ENCODE results near the gene TBPL1. TPM values are rescaled to one million over a fixed set of nuclear protein-coding genes. Genes with fewer than 3 reads are reported as not detected.

TBPL1 gene
- total RNA-seq, 1 donor from 2014 or later, result 17.4 TPM

GRCh38 chr6:134005800-134006199 lies 52.8 kb downstream of the TBPL1 start:
- DNase-seq (ENCODE audit: low read depth), result peak; percentile 52

- DNase-seq (ENCODE audit: low read depth), result no peak
Observed at GRCh38 chr6:134007077-134007476, 54.1 kb downstream of the TBPL1 start.

- DNase-seq (ENCODE audit: low read depth), result no peak
Observed at GRCh38 chr6:134009876-134010275, 56.9 kb downstream of the TBPL1 start.

- DNase-seq (ENCODE audit: low read depth), result no peak
Observed at GRCh38 chr6:134010400-134010799, 57.4 kb downstream of the TBPL1 start.

GRCh38 chr6:134010974-134011373 lies 58.0 kb downstream of the TBPL1 start:
- no peak for DNase-seq (ENCODE audit: low read depth)

- no peak for DNase-seq (ENCODE audit: low read depth)
Observed at GRCh38 chr6:134014588-134015137, 61.6 kb downstream of the TBPL1 start.

GRCh38 chr6:134015719-134016557 lies 62.9 kb downstream of the TBPL1 start:
- DNase-seq (ENCODE audit: low read depth), result no peak

GRCh38 chr6:134016558-134016814 lies 63.5 kb downstream of the TBPL1 start:
- DNase-seq (ENCODE audit: low read depth), result no peak

GRCh38 chr6:134020071-134020470 lies 67.0 kb downstream of the TBPL1 start:
- no peak for DNase-seq (ENCODE audit: low read depth)

- DNase-seq (ENCODE audit: low read depth), result no peak
Observed at GRCh38 chr6:134020543-134020942, 67.5 kb downstream of the TBPL1 start.

- DNase-seq (ENCODE audit: low read depth), result no peak
Observed at GRCh38 chr6:134020968-134021367, 67.9 kb downstream of the TBPL1 start.

- no peak for DNase-seq (ENCODE audit: low read depth)
Observed at GRCh38 chr6:134021396-134022122, 68.5 kb downstream of the TBPL1 start.

- no peak for DNase-seq (ENCODE audit: low read depth)
Observed at GRCh38 chr6:134022650-134023049, 69.6 kb downstream of the TBPL1 start.

- DNase-seq (ENCODE audit: low read depth), result no peak
Observed at GRCh38 chr6:134026597-134026996, 73.6 kb downstream of the TBPL1 start.

- no peak for DNase-seq (ENCODE audit: low read depth)
Observed at GRCh38 chr6:134028438-134028837, 75.4 kb downstream of the TBPL1 start.

GRCh38 chr6:134029495-134030455 lies 76.8 kb downstream of the TBPL1 start:
- peak; percentile 56 for DNase-seq (ENCODE audit: low read depth)

GRCh38 chr6:134031696-134032255 lies 78.8 kb downstream of the TBPL1 start:
- no peak for DNase-seq (ENCODE audit: low read depth)

- DNase-seq (ENCODE audit: low read depth), result no peak
Observed at GRCh38 chr6:134034478-134034877, 81.5 kb downstream of the TBPL1 start.

GRCh38 chr6:134034961-134035822 lies 82.2 kb downstream of the TBPL1 start:
- no peak for DNase-seq (ENCODE audit: low read depth)

GRCh38 chr6:134035823-134036296 lies 82.8 kb downstream of the TBPL1 start:
- peak; percentile 85 for DNase-seq (ENCODE audit: low read depth)

Measured in myocyte (in vitro differentiated cells).